Pulmonary artery endothelial cell (primary cell): ENCODE results near the gene PBX3. TPM values are rescaled to one million over a fixed set of nuclear protein-coding genes. Genes with fewer than 3 reads are reported as not detected.
"Not testable (repeated sequence)": the region's sequence is repeated elsewhere in the genome, so short reads cannot be mapped to it uniquely, and the experiment has no call there.

Source experiments
- DNase-seq: peaks from one replicate; pipeline ENCODE4 v3.0.0-alpha.2; 2011; ENCODE audit warnings: low read depth, low spot score
- total RNA-seq: library from RNA; depleted of rRNA; stranded (reverse); fragments of >200 nt; gene quantifications from 2 replicates; pipeline ENCODE4 v1.2.3, GENCODE V29; 2014

The PBX3 gene
- total RNA-seq, 1 donor from 2014 or later = 9.2 TPM

GRCh38 chr9:125776789-125777188 lies 29.6 kb downstream of the PBX3 start:
- not testable (repeated sequence) for DNase-seq

GRCh38 chr9:125778538-125779219 lies 31.5 kb downstream of the PBX3 start:
- not testable (repeated sequence) for DNase-seq

GRCh38 chr9:125779220-125779565 lies 32.0 kb downstream of the PBX3 start:
- DNase-seq = not testable (repeated sequence)

- no peak for DNase-seq
Observed at GRCh38 chr9:125782718-125783117, 35.5 kb downstream of the PBX3 start.

GRCh38 chr9:125784286-125785049 lies 37.3 kb downstream of the PBX3 start:
- no peak for DNase-seq

- peak; percentile 41 for DNase-seq
Observed at GRCh38 chr9:125785248-125785751, 38.1 kb downstream of the PBX3 start.

GRCh38 chr9:125787715-125788114 lies 40.5 kb downstream of the PBX3 start:
- DNase-seq = no peak

- no peak for DNase-seq
Observed at GRCh38 chr9:125789196-125789595, 42.0 kb downstream of the PBX3 start.

GRCh38 chr9:125794708-125795107 lies 47.5 kb downstream of the PBX3 start:
- no peak for DNase-seq

GRCh38 chr9:125795970-125796596 lies 48.9 kb downstream of the PBX3 start:
- DNase-seq = no peak

GRCh38 chr9:125797930-125798329 lies 50.8 kb downstream of the PBX3 start:
- DNase-seq = no peak

GRCh38 chr9:125803526-125803925 lies 56.4 kb downstream of the PBX3 start:
- no peak for DNase-seq

GRCh38 chr9:125805057-125805456 lies 57.9 kb downstream of the PBX3 start:
- DNase-seq = no peak

- no peak for DNase-seq
Observed at GRCh38 chr9:125805586-125805985, 58.4 kb downstream of the PBX3 start.

GRCh38 chr9:125807079-125807478 lies 59.9 kb downstream of the PBX3 start:
- DNase-seq = no peak

GRCh38 chr9:125810161-125810560 lies 63.0 kb downstream of the PBX3 start:
- DNase-seq = no peak

- no peak for DNase-seq
Observed at GRCh38 chr9:125811002-125811401, 63.8 kb downstream of the PBX3 start.

- no peak for DNase-seq
Observed at GRCh38 chr9:125812403-125812802, 65.2 kb downstream of the PBX3 start.

GRCh38 chr9:125815568-125815967 lies 68.4 kb downstream of the PBX3 start:
- DNase-seq = no peak

- no peak for DNase-seq
Observed at GRCh38 chr9:125816321-125816720, 69.1 kb downstream of the PBX3 start.

- DNase-seq = no peak
Observed at GRCh38 chr9:125820100-125820804, 73.1 kb downstream of the PBX3 start.

- DNase-seq = no peak
Observed at GRCh38 chr9:125821078-125821477, 73.9 kb downstream of the PBX3 start.
